H1 (cell line): Measurements from ENCODE around the gene TMPRSS11F.

Source experiments
- CREB1 ChIP-seq: IDR thresholded peaks from 2 replicates; pipeline ENCODE4 v1.6.1; 2012; ENCODE audit warnings: inconsistent platforms
- CTCF ChIP-seq, 3 experiments: IDR thresholded peaks; 1 replicate in 2 of 3; 2 replicates in 1 of 3; pipeline versions ENCODE4 v1.5.1 to v1.6.1; 2011; ENCODE audit warnings: low read length in 3 of 3, mild to moderate bottlenecking in 3 of 3, inconsistent platforms in 2 of 3, low read depth in 1 of 3, moderate library complexity in 1 of 3; ENCODE audit not compliant: insufficient read depth in 1 of 3; ENCODE audit errors: control extremely low read depth in 1 of 3
- EGR1 ChIP-seq: IDR thresholded peaks from 2 replicates; pipeline ENCODE4 v1.6.1; 2011; ENCODE audit warnings: low read depth, low read length, borderline replicate concordance
- EZH2 ChIP-seq: fragments of 200-600 bp; sonication (generic); IDR thresholded peaks from 2 replicates; pipeline ENCODE4 v1.7.1; 2012; ENCODE audit warnings: low read depth, mild to moderate bottlenecking, moderate library complexity, low read length, inconsistent platforms; ENCODE audit not compliant: severe bottlenecking
- GABPA ChIP-seq: IDR thresholded peaks from 2 replicates; pipeline ENCODE4 v1.6.1; 2011; ENCODE audit warnings: mild to moderate bottlenecking, low read length, moderate library complexity, borderline replicate concordance; ENCODE audit not compliant: insufficient read depth
- TAF1 ChIP-seq: IDR thresholded peaks from 2 replicates; pipeline ENCODE4 v1.6.1; 2011; ENCODE audit warnings: mild to moderate bottlenecking, low read depth, low read length
- TF ChIP-seq, protein P1 (sequence below): fragments of 300-600 bp; sonication (generic); IDR thresholded peaks from 2 replicates; pipeline ENCODE4 v1.7.1; 2012; ENCODE audit warnings: low read length, moderate library complexity, mild to moderate bottlenecking, inconsistent platforms; ENCODE audit not compliant: insufficient replicate concordance

DNA sequence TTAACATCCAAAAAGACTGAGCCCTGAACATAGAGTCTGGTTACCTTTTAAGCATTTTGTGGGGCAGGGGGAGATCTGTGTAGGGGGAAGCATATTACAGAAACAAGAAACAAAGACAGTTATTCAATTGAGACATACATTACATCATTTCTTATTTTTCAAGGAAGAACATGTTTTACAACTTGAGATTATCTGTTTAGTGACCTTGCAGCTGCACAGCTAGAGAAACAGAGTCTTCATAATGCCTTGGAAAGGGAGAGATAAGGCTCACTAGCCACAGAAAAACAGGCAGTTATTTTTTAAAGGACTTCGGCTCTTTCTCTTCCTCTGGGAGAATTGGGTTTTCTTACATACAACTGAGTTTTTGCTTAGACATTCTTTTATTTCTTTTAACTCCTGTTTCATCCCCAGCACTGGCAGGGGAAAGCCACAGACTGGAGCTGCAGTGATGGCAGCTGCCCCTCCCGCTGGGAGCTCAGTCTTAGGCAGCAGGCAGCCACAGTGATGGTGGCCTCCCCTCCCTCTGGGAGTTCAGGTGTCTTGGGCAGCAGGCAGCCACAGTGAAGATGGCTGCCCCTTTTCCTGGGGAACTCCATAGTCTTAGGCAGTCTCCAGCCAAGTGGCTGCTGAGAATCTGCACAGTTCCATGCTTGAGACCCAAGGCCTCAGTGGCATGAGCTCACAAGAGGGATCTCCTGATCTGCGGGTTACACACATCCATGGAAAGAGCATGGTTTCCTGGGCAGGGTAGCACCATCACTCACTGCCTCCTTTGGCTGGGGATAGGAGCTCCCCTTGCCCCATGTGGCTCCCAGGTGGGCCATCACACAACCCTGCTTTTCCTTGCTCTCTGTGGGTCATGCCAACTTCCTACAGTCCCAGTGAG is 19.4 kb upstream of the TMPRSS11F start:
- TF ChIP-seq TAF1 = no peak
- TF ChIP-seq CTCF (IDR thresholded peaks at IDR 0.05; ENCODE audit: control extremely low read depth in 1 of 3, insufficient read depth in 1 of 3, low read depth in 1 of 3, low read length in 3 of 3) = no peak
- TF ChIP-seq, protein P1, sequence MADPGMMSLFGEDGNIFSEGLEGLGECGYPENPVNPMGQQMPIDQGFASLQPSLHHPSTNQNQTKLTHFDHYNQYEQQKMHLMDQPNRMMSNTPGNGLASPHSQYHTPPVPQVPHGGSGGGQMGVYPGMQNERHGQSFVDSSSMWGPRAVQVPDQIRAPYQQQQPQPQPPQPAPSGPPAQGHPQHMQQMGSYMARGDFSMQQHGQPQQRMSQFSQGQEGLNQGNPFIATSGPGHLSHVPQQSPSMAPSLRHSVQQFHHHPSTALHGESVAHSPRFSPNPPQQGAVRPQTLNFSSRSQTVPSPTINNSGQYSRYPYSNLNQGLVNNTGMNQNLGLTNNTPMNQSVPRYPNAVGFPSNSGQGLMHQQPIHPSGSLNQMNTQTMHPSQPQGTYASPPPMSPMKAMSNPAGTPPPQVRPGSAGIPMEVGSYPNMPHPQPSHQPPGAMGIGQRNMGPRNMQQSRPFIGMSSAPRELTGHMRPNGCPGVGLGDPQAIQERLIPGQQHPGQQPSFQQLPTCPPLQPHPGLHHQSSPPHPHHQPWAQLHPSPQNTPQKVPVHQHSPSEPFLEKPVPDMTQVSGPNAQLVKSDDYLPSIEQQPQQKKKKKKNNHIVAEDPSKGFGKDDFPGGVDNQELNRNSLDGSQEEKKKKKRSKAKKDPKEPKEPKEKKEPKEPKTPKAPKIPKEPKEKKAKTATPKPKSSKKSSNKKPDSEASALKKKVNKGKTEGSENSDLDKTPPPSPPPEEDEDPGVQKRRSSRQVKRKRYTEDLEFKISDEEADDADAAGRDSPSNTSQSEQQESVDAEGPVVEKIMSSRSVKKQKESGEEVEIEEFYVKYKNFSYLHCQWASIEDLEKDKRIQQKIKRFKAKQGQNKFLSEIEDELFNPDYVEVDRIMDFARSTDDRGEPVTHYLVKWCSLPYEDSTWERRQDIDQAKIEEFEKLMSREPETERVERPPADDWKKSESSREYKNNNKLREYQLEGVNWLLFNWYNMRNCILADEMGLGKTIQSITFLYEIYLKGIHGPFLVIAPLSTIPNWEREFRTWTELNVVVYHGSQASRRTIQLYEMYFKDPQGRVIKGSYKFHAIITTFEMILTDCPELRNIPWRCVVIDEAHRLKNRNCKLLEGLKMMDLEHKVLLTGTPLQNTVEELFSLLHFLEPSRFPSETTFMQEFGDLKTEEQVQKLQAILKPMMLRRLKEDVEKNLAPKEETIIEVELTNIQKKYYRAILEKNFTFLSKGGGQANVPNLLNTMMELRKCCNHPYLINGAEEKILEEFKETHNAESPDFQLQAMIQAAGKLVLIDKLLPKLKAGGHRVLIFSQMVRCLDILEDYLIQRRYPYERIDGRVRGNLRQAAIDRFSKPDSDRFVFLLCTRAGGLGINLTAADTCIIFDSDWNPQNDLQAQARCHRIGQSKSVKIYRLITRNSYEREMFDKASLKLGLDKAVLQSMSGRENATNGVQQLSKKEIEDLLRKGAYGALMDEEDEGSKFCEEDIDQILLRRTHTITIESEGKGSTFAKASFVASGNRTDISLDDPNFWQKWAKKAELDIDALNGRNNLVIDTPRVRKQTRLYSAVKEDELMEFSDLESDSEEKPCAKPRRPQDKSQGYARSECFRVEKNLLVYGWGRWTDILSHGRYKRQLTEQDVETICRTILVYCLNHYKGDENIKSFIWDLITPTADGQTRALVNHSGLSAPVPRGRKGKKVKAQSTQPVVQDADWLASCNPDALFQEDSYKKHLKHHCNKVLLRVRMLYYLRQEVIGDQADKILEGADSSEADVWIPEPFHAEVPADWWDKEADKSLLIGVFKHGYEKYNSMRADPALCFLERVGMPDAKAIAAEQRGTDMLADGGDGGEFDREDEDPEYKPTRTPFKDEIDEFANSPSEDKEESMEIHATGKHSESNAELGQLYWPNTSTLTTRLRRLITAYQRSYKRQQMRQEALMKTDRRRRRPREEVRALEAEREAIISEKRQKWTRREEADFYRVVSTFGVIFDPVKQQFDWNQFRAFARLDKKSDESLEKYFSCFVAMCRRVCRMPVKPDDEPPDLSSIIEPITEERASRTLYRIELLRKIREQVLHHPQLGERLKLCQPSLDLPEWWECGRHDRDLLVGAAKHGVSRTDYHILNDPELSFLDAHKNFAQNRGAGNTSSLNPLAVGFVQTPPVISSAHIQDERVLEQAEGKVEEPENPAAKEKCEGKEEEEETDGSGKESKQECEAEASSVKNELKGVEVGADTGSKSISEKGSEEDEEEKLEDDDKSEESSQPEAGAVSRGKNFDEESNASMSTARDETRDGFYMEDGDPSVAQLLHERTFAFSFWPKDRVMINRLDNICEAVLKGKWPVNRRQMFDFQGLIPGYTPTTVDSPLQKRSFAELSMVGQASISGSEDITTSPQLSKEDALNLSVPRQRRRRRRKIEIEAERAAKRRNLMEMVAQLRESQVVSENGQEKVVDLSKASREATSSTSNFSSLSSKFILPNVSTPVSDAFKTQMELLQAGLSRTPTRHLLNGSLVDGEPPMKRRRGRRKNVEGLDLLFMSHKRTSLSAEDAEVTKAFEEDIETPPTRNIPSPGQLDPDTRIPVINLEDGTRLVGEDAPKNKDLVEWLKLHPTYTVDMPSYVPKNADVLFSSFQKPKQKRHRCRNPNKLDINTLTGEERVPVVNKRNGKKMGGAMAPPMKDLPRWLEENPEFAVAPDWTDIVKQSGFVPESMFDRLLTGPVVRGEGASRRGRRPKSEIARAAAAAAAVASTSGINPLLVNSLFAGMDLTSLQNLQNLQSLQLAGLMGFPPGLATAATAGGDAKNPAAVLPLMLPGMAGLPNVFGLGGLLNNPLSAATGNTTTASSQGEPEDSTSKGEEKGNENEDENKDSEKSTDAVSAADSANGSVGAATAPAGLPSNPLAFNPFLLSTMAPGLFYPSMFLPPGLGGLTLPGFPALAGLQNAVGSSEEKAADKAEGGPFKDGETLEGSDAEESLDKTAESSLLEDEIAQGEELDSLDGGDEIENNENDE = no peak
- TF ChIP-seq EGR1 = no peak
- TF ChIP-seq GABPA = no peak
- TF ChIP-seq EZH2 = no peak
- no peak for TF ChIP-seq CREB1
